GM18505 (cell line): Measurements from ENCODE around the gene CNTROB.

Experiments
- ATAC-seq: cut with Tn5 transposase; IDR thresholded peaks from one replicate; pipeline ENCODE4 v1.9.1; 2021; ENCODE audit not compliant: unreplicated experiment
- POLR2A ChIP-seq: IDR thresholded peaks from 4 replicates; pipeline ENCODE4 v1.6.1; 2011; ENCODE audit warnings: borderline replicate concordance; ENCODE audit not compliant: insufficient read depth, insufficient read length; ENCODE audit errors: extremely low read depth

Gene CNTROB

GRCh38 chr17:7889166-7889955 is 42.6 kb upstream of the CNTROB start:
- ATAC-seq: no peak
- TF ChIP-seq POLR2A: no peak

DNA sequence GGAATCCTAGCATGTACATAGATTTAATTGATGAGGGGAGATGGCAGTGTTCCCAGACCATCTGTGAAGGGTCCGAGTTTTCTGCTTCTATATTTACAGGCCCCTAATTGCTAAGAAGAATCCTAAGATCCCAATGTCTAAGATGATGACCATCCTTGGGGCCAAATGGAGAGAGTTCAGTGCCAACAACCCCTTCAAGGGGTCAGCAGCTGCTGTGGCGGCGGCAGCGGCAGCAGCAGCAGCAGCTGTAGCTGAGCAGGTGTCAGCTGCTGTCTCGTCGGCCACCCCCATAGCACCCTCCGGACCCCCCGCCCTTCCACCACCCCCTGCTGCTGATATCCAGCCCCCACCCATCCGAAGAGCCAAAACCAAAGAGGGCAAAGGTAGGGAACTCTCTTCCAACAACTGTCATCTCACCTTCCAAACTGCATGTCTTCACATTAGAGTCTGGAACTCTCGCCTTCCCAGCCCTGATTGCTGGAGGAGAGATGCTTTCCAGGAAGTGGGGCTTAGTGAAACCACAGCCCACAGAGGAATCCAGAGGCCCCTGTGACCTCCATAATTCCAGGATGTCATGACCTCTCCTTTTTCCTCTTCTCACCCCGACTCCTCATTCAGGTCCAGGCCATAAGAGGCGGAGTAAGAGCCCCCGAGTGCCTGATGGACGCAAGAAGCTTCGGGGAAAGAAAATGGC is 38.7 kb upstream of the CNTROB start:
- no peak for TF ChIP-seq POLR2A

GRCh38 chr17:7894226-7894625 is 37.8 kb upstream of the CNTROB start:
- ATAC-seq: no peak

More for the DNA sequence above, 38.7 kb upstream of the CNTROB start:
- ATAC-seq: no peak

DNA sequence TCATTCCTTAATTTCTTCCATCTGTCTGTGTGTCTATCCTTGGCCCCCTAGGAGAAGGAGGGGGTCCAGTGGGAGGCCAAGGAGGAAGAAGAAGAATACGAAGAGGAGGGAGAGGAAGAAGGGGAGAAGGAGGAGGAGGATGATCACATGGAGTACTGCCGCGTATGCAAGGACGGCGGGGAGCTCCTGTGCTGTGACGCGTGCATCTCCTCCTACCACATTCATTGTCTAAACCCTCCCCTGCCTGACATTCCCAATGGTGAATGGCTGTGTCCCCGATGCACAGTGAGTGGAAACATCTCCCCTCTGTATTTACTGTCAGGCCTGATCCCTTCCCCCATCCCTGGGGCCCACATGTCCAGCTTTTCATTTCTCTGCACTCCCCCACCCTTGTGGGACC is 37.1 kb upstream of the CNTROB start:
- no peak for TF ChIP-seq POLR2A
- no peak for ATAC-seq

More at GRCh38 chr17:7894226-7894625, 37.8 kb upstream of the CNTROB start:
- no peak for TF ChIP-seq POLR2A

GRCh38 chr17:7897090-7897489 is 34.9 kb upstream of the CNTROB start:
- no peak for TF ChIP-seq POLR2A

GRCh38 chr17:7897773-7898172 is 34.2 kb upstream of the CNTROB start:
- TF ChIP-seq POLR2A: no peak
- no peak for ATAC-seq

More at GRCh38 chr17:7897090-7897489, 34.9 kb upstream of the CNTROB start:
- ATAC-seq: no peak

DNA sequence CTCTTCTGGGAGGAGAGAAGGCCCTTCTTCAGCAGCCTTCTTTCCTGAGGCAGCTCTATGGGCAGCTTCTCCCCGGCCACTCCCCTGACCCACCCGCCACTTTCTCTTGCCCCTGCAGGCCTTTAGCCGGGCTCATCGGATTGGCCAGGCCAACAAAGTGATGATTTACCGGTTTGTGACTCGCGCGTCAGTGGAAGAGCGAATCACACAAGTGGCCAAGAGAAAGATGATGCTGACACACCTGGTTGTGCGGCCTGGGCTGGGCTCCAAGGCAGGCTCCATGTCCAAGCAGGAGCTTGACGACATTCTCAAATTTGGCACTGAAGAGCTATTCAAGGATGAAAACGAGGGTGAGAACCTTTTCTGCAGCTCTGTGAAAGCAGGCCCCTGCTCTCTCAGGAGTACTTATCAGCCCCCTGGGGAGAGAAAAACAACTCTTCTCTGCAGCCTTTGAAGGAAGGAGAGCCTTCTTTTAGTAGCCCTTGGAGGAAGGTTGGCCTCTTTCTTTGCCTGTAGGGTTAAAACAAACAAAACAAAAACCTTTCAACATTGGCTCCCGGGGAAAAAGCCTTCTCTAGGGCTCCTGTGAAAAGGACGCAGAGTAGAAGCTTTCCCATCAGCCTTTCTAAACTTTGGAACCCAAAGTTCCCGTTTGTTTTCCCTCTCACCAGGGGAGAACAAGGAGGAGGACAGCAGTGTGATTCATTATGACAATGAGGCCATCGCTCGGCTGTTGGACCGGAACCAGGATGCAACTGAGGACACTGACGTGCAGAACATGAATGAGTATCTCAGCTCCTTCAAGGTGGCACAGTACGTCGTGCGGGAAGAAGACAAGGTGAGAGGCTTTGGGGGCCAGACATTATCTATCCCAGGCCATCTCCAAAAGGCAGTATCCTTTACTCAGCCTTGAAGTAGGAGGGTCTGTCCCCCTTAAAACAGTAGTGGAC is 28.6 kb upstream of the CNTROB start:
- TF ChIP-seq POLR2A: no peak
- no peak for ATAC-seq

- ATAC-seq: no peak
- no peak for TF ChIP-seq POLR2A
These were observed 22.9 kb upstream of the CNTROB start for GRCh38 chr17:7909089-7909488.

- TF ChIP-seq POLR2A: no peak
- ATAC-seq: no peak
These were observed 21.7 kb upstream of the CNTROB start for GRCh38 chr17:7910281-7910680.

- no peak for ATAC-seq
- TF ChIP-seq POLR2A: no peak
These were observed 21.3 kb upstream of the CNTROB start for GRCh38 chr17:7910711-7911110.

- ATAC-seq: no peak
These were observed 20.9 kb upstream of the CNTROB start for GRCh38 chr17:7911116-7911515.

DNA sequence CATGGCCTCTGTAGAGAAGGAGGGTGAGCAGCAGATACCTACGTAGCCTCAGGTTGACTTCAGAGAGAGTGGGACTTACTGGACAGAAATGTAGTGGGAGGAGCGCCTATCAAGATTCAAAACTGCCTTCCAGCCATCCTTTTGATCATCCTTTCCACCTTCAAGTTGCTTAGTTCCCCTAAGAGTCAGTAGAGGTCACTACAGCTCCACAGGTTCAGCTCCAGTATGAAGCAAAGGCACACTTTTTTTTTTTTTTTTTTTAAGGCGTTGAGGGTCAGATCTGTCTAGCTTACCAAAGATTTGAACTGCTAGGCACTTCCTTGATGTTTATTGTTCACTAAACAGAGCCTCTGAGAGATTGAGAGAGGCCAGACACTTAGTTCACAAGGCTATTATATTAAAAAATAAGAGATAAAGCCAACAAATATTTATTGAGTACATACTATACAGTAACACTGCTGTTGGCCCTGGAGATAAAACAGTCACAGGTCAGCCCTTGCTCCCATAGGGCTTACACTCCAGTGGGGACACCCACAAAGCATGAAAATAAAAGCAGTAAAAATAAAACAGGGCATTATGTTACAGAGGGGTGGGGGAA is 19.0 kb upstream of the CNTROB start:
- no peak for ATAC-seq
- no peak for TF ChIP-seq POLR2A

More at GRCh38 chr17:7911116-7911515, 20.9 kb upstream of the CNTROB start:
- TF ChIP-seq POLR2A: no peak
